HG03064 (cell line): ENCODE measurements around the gene RNU6-1.

Experiments used
- ATAC-seq: cut with Tn5 transposase; IDR thresholded peaks from one replicate; pipeline ENCODE4 v1.9.1; 2021; ENCODE audit warnings: low read depth; ENCODE audit not compliant: unreplicated experiment

Gene RNU6-1

DNA sequence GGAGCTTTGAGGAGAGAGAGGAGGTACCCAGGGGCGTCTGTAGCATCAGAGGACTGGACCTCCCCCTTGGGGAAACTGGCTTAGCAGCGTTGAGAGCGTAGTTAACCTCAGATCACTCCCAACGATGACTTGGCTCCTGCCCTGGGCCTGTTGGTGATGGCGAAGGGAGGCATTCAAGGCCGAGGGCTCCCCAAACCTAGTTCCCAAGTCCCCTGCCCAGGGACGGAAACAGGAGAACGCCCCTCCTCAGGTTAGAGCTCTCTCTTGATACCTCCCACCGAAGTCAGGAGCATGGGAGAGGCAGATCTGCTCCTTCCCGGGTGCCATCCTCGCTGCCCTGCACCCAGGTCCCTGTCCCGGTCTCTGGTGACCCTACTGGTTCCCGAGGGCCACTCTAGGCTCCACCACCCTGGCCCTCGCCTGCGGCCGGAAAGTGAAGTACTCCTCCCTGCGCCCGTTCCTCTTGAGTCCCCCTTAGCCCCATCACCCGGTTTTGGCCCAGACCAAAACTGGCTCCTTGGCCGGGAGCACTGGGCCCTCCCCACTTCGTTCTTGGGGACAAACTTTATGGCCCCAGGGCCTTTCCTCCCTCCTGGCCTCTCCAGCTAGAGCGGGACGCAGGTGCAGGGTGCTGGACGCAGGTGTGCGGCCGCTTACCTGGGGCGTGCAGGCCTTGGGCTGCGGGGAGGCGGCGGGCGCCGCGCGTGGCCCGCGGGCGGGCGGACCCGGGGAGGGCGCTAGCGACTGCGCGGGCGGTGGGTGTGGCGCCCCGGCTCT is 17.1 kb downstream of the RNU6-1 start:
- ATAC-seq: no peak

DNA sequence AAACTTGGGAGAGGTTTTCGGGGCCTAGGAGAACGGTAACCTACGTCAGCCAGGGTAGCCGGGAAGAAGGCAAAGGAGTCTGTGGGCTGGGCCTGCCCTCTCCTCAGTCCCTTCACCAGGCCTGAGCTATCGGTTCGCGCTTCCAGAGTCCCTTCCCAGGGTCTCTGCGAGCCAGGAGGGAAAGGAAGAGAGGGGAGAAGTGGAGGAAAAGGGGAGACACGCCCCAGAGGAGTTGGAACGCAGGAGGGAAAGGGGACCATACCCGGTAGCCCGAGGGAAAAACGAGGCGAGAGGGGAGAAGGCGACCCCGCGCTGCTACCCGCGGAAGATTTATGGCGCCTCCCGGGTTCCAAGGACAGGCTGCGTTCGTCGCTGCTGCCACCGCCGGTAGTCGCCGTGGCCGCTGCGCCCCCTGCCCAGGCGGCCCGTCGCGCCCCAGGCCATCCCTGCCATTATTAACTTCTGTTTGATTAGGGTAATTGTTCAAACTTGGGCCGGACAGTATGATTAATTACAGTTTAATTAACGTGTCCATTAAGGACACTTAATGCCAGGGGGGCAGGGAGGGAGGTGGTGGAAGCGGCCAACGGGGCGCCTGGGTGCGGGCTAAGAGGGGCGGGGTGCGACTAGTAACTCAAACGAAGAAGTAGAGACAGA is 17.9 kb downstream of the RNU6-1 start:
- no peak for ATAC-seq

DNA sequence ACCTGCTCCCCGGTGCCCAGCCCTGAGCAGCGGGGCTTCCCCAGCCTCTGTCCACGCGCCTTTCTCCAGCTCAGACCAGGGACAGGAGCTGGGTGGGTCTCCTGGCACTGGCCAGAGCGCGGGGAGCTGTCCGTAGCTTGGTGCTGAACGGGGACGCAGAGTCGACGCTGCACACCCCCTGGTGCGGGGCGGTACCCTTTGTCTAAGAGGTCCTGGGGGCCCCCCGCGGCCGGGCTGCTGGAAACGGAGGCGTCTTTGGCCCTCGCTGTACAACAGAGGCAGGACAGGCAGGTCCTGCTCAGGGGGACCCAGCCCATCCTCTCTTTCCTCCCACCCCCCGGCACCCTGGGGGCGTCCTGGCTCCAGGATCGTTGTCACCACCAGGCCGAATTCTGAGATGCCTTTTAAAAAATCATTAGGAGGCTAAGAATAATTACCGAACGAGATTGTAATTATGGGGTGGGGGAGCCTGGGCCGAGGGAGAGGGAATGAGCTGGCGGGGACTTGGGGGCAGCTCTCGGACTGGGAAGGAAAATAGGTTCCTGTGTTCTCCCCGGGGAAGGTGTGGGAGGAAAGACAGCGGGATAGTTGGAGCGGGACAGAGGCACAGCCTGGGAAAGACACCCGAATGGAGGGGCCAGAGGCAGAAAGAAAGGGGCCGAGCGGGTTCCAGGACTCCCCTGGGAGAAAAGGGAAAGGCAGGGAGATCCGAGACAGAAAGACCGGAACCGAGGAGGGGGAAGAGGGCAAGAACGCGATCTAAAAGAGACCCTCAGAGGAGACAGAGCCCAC is 18.7 kb downstream of the RNU6-1 start:
- no peak for ATAC-seq

DNA sequence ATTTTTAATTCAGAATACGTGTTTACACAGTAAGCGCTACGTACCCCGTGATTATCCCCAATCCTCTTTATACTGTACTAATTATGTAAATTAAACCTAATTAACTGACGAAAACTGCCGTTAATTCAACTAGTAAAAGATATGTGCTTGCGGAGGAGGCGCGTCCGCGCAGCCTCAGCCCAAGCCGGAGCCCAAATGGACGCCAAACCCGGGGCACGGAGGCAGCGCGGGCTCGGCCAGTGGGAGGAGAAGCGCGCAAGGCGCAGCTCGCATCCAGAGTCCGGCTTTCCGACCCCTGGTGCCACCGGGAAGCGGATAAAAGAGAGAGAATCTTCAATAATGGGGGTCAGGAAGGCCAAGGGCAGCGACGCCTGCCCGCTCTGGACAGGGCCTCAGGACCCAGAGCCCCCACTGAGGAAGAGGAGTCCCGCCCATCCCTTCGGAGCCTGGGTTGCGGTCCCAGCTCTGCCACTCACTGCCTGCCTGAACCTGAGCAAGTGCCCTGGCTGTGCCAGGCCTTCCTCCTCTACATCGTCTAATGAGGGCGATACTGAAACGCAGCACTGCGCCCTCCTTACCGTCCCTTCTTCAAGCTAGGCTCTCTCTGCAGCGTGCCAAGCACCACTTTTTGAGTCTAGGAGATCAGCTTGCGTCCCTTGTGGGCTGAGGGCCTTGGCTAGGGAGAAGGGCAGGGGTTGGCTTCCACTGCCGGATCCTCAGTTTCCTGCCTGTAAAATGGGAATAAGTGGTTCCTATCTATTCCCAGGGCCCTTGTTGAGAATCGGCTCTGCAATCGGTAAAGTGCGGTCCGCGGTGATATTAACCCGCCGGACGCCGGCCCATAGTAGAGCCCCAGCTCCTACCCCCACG is 19.5 kb downstream of the RNU6-1 start:
- ATAC-seq: no peak

DNA sequence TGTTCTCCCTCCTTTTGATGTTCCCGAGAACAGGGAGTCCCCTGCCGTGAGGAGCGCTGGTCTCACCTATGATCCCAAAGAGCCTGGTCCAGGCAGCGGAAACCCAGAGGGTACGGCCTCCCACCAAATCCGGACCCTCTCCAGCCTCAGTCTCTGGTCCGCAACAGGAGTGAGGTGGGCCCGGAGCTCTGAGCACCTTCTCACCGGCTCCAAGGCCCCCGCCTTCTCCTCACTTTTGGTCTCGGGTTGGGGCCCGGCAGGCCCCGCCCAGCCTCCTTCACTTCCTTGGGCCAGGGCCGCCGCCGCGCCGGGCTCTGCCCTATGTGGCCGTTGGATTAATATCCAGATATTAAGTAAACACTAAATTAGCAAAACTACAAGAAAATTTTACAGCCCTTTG is 20.2 kb downstream of the RNU6-1 start:
- no peak for ATAC-seq

DNA sequence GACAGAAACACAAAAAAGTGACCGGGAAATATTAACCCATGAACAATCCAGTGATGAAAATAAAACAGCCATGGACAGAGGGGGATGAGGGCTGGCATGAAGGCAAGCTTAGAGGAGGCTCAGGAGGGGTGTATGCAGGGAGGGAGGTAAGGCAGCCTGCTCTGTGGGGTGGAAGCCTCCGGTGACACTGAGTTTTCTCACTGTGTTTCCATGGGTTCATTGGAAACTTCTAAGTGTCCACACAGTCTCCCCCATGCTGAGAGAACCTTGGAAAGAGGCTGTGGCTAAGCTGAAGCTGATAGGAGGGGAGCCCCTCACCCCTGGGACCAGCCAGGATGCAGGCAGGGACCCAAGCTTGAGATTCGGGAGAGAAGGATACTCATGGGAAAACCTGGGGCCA is 21.4 kb downstream of the RNU6-1 start:
- ATAC-seq: no peak

DNA sequence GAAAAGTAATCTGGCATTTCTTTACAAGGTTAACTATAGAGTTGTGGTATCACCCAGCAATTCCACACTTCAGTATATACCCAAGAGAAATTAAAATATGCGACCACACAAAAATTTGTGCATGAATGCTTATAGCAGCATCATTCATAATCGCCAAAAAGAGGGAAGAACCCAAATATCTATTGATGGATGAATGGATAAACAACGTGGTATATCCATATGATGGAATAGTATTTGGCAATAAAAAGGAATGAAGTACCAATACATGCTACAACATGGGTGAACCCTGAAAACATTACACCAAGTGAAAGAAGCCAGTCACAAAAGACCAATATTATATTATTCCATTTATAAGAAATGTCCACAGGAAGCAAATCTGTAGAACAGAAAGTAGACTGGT is 23.2 kb downstream of the RNU6-1 start:
- no peak for ATAC-seq

DNA sequence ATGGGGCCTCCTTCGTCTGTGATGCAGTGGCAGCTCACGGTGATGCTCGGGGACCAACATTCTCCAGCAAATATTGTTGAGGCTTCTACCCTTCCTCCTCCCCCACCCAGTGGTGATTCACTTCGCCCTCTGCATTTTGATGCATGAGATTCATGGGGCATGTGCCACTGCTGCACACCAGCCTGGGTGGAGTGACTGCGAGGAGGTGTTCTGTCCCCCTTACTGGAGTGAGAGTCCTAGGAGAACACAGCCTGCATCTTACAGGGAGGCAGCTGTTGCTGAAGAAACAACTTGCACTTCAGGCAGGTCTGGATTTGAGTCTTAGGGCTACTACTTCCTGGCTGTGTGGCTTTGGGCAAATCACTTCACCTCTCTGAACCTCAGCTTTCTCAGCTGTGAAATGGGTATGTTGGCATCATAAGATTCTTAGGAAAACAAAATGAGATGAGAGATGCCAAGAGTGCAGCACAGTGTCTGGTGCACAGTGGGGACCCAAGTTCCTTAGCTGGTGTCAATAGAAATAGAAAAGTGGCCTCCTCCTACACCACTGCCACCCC is 24.7 kb downstream of the RNU6-1 start:
- no peak for ATAC-seq

DNA sequence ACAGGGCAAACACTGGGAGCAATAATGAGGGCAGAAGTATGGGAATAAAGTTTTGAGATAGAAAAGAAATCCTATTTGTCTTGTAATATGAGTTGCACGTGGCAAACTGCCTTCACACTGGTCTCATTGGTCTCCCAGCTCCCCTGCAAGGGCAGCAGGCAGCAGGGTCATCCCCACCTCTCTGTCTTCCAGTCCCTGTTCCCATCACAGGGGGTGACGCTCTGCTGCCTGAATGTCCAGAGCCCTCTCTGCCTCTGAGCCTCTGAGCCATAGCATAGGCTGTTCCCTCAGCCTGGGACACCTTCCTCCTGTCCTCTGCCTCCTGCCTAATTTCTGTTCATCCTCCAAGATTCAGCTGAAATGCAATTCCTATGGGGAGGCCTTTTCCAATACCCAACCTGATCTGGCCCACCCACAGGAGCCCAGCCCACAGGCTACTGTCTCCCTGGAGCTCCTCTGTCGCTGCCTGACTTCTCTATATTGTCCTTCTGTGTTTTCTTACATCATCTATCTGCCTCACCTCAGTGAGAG is 26.7 kb downstream of the RNU6-1 start:
- no peak for ATAC-seq

DNA sequence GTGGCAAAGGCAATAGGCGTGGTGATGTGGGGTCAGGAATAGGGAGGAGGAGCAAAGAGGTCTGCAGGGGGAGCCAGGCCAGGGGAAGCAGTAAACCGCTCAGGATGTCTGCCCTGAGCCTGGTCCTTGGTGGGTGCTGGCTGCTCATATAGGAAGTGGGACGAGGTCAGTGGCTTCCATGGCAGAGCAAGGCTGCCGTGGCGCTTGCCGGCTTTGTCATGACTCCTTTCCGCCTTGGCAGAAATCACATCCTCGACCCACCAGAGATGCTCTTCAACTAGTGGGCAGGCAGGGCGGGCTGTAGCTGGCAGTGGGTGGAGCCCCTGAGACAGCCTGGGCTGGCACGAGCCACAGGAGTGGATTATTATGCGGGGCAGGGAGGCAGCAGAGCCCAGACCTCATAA is 27.6 kb downstream of the RNU6-1 start:
- no peak for ATAC-seq

DNA sequence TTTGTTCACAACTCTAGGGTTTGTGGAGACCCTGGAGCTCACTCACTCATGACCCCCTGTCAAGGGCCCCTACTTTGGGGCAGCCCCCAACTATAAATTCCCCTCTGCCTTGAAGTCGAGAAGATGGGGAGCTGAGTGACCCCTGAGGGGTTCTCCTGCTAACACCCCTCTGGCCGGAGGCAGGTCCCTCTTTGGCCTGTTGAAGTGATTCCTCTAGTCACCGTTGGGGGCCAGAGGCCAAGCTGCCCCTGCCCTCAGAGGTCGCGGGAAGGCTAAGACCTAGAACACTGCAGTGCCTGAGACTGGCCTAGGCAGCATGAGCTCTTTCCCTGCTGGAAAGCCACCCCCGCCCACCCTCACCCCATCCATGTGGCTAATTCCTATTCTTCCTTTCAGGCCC is 30.0 kb downstream of the RNU6-1 start:
- no peak for ATAC-seq

DNA sequence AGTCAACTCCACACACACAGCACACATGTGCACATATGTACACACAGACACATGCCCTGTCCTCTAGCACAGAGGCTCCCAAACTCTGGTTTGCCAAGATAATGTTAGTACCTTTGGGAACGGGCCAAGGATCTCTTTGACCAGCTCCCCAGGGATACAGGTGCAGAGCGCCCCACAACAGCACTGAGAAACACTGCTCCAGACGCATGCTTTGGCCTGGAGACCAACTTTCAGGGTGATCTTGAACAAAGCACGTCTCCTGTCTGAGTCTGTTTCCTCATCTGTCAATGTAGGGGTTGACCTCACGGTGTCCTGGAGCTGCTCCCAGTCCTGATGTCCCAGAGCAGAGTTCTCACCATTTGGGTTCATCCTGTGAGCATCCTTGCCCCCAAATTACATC is 30.4 kb downstream of the RNU6-1 start:
- no peak for ATAC-seq

DNA sequence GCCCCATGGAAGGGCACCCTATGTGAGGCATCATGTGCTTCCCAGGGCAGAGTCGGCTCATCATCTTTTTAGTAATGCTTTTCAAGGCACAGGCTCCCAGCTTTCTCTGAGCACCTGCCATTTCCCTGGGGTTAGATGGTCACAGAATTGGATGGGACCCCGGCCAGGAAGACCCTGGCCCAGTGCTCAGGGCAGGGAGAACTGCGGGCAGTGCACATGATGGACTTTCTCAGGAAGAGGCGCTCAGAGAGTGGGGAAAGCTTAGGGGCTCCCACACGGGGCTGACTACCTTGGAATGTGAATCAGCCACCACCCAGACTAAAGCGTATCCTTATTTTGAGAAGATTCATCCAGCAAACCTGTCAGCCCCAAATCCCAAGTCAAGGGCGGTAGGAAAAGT is 31.0 kb downstream of the RNU6-1 start:
- ATAC-seq: no peak

DNA sequence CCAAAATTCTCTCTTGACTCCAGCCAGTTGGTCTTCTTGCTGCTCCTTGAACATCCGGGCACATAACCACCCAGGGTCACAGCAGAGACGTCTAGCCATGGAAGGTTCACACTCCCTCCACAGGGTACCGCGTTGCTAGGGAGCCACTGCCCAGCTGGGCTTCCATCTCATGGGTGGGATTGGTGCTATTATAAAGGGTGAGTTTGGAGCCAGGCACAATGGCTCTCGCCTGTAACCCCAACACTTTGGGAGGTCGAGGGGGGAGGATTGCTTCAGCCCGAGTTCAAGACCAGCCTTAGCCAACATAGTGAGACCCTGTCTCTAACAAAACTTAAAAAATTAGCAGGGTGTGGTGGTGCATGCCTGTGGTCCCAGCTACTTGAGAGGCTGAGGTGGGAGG is 32.0 kb downstream of the RNU6-1 start:
- no peak for ATAC-seq

DNA sequence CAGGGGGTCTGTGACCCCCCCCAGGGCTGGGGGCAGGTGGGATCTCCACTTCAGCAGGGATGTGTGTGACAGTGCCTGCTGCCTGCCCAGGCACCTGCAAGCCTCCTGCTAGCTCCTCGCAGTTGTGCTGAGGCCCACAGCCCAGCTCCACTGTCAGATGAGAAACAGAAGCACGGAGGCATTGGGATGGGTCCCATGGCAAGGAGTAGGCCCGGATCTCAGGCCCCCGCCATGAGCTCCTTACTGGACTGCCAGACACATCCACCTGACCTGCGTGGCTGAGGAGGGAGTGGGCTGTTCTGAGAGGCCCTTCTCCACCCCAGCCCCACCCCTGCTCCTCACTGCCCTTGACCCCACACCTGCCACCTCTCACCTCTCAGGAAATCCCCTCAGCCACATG is 32.7 kb downstream of the RNU6-1 start:
- ATAC-seq: no peak

DNA sequence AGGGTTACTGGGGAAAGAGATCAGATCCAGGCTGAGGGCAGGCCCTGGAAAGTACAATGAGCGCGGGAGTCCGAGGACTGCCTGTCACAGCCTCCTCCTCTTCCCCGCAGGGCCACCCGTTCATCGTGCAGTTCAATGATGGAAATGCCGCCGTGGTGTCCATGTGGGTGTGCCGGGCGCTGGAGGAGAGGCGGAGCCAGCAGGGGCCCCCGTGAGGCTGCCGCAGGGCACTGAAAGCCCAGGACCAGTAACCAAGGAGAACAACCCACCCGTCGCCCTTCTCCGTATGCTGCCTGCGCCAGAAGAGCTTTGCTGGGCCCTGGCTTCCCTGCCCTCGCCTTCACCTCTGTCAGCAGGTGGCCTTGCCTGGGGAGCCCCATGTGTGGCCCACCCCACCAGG is 33.3 kb downstream of the RNU6-1 start:
- ATAC-seq: no peak

DNA sequence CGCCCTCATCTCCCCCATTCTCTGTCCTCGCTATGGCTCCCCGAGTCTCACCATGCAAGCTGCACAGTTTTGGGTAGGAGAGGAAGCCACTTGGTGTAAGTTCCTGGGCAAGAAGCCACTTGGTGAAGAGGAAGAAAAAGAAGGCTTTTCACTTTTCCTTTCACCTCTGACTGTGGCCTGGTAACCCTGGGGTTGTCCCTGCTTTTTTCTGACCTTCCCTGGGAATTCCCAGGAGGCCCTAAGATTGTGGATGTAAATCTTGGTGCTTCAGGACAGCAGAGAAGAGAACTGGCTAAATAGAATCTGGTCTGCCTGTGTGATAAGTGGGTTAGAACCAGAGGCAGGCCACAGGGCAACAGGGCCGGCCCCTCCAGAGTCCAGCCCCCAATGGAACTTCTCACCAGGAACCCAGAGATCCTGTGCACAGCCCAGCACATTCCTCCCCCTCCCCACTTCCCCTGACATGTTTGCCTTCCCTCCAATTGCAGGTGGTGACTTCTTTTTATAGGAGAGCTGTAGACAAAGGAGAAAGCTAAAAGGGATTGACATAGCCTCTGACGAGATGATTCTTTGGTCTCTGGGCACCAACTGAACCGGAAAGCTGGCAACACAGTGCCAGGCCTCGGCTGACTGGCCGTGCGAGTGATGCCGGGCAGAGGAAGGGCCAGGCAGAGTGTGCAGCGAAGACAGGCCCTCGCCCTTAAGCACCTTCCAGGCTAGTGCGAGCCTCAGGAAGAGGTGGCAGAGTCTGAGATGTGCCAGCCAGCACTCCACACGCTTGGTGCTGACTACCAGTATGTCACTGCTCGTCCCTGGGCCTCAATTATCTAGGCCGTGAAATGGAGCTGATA is 34.0 kb downstream of the RNU6-1 start:
- ATAC-seq: no peak

DNA sequence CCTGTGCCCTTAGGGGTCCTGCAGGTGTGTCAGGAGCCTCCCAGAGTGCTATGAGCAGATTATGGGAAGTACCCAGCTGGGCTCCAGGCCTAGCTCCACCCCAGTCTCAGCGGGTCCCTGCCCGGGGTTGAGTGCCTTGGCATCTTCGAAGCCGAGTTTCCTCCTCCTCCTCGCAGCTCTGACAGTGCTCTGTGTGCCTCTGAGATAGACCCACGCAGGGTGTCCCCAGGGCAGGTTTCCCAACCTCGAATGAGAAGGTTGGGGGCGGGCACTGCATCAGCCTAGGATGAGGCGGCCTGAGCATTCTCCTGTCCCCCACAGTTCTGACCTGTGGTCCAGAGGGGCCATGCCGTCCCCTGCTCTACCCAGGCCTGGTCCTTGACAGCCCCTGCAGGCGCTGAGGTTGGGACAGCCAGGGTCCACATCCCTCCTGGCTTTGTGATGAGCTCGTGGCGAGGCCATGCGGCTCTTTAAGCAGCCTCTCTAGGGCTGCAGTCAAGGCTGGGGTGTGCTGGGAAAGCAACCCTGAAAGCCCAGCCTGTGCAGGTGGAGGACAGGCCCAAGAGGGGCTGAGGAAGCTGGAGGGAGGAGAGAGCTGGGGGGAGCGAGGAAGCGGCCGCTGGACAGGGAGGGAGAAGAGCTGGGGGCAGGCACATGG is 34.7 kb downstream of the RNU6-1 start:
- no peak for ATAC-seq
